Retinal pigment epithelial cell (primary cell): ENCODE results near the gene SON.
"Not testable (repeated sequence)": the region's sequence is repeated elsewhere in the genome, so short reads cannot be mapped to it uniquely, and the experiment has no call there.

Experiments
- DNase-seq: peaks from one replicate; pipeline ENCODE4 v3.0.0-alpha.2; 2010; ENCODE audit warnings: low read depth
- H3K4me3 ChIP-seq: 2 replicates; pipeline ENCODE4 v1.5.1; 2011; ENCODE audit warnings: mild to moderate bottlenecking, low read length, control low read depth, moderate library complexity
- CTCF ChIP-seq: conservative IDR thresholded peaks from 2 replicates; pipeline ENCODE4 v1.5.1; 2011; ENCODE audit warnings: low read depth, low read length, control low read depth, inconsistent platforms

SON gene

GRCh38 chr21:33619726-33620125, 76.9 kb downstream of the SON start:
- DNase-seq, result no peak
- TF ChIP-seq CTCF, result no peak
- H3K4me3 ChIP-seq, result no peak overlapping the region

DNA sequence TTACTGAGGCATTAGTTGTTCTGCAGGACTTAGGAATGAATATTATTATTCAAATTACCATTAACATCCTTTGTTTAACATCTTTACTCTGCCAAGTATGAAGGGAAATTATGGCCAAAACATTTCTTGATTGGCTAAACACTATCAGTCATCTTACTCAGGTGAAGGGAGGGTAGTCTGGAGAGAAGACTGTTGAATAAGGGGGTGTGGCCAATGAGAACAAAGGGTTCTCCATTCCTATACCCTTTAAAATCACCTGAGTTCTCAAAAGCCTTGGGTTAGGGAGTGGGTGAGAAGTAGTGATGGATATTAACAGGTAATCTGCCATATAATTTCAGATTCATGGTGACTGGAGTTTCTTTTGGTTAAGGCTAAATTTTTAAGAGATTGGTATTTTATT, 79.4 kb downstream of the SON start:
- no peak for DNase-seq
- H3K4me3 ChIP-seq, result no peak overlapping the region
- TF ChIP-seq CTCF, result no peak

DNA sequence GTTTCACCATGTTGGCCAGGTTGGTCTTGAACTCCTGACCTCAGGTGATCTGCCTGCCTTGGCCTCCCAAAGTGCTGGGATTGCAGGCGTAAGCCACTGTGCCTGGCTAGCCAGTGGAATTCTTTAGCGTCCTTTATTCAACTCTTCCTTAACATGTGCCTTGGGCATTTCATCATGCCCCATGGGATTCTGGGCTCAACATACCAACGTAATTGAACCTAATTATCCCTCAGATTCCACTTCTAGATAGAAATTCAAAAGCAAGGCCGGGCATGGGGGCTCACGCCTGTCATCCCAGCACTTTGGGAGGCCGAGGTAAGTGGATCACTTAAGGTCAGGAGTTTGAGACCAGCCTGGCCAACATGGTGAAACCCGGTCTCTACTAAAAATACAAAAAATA, 83.3 kb downstream of the SON start:
- DNase-seq, result not testable (repeated sequence)

More for the DNA sequence above, 83.3 kb downstream of the SON start:
- H3K4me3 ChIP-seq, result not testable (repeated sequence)
